GM19395 (cell line): Measurements from ENCODE around the gene RABL2A.
A peak's percentile ranks its signal among the peaks of the same experiment; 100 is the strongest.
"Not testable (repeated sequence)": the region's sequence is repeated elsewhere in the genome, so short reads cannot be mapped to it uniquely, and the experiment has no call there.

ENCODE experiments used
- ATAC-seq: cut with Tn5 transposase; IDR thresholded peaks from one replicate; pipeline ENCODE4 v1.9.1; 2021; ENCODE audit warnings: mild to moderate bottlenecking, moderate library complexity; ENCODE audit not compliant: unreplicated experiment

RABL2A gene

DNA sequence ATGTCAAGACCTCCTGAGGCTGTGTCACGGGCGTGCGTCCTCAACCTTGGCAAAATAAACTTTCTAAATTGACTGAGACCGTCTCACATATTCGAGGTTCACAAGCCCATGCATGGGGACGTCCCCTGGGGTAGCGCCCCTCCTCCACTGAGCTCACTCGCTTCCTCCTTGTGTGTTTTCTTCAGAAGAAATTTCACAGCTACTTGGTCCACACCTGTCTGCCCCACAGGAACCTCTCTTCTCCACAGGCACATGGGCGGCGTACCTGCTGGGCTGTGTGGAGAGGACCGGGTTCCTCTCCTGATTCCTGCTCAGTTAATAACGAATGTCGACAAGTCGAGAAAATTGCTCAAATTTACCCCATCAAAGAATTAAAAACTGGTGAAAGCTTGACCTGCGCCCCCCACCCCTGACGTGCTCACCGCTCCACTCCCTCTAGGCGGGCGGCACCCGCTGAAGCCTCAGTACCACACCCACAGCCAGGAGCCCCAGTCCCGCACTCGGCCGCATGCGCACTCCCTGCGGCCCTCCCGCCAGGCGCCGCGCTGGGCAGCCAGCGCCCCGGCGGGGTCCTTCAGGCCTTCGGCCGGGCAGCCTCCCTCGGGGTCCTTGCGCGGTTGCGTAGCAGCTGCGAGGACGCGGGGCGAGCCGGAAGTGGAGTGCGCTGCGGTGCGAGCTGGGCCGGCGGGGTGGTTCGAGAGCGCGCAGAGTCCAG, at the start of gene RABL2A:
Gene RABL2A, plus strand, starts transcription at position 651 of the 715 bp plus-strand sequence. CDS start 1,341 bp downstream, outside the sequence.
- ATAC-seq = peak; percentile 95

DNA sequence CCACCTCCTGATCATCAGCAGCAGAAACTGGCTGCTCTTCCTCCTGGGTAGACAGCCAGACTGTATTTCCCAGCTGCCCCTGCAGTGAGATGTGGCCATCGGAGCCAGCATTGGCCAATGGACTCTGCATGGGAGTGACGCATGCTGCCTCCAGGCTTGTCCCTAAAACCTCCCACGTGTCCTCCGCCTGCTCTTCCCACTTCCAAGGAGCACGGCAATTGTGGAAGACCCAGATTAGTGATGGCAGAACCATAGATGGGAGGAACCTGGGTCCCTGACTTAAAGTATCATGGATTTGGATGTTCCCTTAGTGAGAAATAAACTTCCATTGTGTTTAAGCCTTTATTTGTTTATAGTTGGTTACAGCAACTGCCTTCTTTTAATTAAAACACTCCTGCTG, 48.6 kb upstream of the RABL2A start:
- not testable (repeated sequence) for ATAC-seq

DNA sequence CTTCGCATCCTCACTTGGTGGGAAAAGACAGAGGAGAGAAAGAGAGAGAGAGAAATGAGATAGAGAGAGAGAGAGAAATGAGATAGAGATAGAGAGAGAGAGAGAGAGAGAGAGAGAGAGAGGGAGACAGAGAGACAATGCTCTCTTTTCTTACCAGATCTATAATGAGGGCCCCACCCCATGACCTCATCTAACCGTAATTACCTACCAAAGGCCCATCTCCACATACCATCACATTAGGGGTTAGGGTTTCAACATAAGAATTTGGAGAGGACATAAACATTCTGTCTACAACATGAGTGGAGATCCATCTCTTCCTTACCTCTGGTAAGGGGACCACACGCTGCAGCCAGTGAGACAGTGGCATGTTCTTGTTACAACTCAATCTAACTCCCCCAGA, 44.6 kb upstream of the RABL2A start:
- not testable (repeated sequence) for ATAC-seq

DNA sequence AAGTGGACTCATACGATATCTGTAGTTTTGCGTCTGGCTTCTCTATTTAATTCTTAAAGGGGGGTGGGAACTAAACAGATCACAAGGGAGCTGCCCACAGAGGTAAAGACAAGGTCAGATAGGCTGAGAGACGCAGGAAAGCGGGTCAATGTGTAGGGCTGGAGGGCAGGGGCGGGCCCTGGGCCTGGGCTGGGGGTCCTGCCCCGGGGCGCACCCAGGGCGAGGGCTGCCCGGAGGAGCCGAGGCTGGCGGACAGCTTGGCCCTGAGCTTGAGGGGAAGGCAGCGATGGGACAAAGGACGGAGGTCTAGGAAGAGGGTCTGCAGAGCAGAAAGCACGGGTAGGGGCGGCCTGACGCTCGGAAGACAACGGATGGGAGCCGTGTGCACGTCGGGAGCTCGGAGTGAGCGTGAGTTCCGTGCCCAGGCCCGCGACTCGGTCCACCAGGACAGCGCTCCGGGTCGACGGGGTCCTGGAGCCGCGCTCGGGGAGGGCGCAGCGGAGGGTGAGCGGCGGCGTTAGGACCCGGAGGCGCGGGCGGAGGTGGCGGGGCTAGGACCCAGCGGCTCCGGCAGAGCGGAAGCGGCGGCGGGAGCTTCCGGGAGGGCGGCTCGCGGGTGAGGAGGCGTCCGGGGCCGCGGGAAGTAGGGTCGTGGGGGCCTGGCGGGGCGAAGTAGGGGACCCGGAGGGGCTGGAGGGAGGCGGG, 43.4 kb upstream of the RABL2A start:
- not testable (repeated sequence) for ATAC-seq

DNA sequence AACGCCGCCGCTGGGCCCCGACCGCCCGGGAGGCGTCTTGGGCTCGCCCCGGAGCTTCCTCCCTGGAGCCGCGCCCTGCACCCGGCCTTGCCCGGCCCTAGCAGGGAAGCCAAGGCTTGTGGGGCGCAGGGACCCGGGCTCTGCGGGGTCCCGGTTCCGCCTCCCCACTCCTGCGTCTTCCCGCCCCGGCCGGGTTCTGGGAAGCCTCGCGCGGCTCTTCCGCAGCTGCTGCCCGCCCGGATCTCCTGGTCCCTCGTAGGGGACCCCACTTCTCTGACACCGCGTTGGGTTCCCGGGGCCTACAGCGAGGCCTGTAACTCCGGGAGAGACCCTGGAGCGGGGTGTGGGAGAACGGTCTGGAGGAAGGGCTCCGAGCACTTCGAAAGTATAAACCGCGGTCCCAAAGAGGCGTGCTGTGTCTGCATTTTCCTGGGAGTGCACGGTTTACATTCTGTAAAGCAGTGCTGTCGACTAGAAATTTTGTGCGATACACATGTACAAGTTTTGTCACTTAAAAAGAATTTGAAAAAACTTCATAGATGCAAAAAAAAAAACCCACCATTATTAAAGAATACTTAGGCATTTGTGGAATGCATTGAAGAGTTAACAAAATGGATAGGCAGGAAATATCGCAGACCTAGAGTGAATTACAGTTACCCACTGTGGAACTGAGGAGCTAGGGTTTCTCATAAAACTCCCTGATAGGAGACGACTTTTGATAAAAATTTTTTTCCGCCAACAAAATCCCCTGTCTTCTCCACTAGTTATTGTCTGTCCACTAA, 42.6 kb upstream of the RABL2A start:
- ATAC-seq = not testable (repeated sequence)

DNA sequence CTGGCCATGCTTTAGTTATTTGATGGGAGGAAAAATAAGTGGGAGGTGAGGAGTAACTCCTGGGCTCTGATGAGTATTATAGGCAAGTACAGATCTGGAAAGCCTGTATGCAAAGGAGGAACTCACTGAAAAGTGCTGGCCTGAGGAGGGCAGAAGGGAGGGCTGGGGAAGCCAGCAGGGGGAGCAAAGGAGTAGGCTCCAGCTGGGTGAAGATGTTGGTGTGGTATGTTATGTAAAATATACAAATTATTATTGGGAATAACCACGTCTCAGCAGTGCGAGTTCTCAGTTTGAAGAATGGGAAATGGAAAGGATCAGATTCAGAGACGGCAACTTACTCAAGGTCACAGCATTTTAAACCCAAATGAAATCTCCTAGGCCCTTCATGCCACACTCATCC, 39.9 kb upstream of the RABL2A start:
- ATAC-seq = not testable (repeated sequence)

DNA sequence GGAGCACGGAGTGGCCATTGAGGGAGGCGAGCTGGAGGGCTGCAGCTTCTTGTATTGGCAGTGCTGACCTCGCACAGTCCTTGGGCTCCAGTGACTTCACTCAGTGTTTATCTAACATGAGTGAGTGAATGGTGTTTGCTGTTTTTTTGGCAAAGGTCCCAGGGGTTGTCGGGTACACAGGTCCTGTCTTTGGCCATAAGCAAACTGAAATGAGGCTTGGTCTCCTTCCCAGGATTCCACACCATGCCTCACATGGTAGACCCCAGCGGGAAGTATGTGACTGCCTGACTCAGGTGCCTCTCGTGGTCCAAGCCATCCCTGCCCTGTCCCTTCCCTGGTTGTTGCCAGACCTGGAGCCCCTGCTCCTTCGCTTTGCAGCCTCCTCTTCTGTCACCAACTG, 37.5 kb upstream of the RABL2A start:
- ATAC-seq = not testable (repeated sequence)

DNA sequence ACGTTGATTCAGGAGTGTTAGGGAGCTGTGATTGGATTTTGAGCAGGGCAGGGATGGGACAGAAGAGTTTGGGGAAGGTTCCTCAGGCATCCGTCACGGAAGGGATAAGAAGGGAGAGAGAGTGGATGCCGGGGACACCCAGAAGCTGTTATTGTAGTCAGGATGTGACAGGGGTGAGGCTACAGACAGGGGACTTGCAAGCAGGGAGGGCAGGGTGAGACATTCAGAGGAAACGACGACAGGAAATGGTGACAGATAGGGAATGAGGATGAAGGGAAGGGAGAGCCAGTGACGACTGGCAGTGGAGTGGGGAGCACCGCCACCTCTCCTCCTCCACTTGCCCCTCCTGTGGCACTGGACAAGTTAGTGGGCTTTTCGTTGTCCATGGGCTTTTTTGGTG, 35.1 kb upstream of the RABL2A start:
- not testable (repeated sequence) for ATAC-seq

DNA sequence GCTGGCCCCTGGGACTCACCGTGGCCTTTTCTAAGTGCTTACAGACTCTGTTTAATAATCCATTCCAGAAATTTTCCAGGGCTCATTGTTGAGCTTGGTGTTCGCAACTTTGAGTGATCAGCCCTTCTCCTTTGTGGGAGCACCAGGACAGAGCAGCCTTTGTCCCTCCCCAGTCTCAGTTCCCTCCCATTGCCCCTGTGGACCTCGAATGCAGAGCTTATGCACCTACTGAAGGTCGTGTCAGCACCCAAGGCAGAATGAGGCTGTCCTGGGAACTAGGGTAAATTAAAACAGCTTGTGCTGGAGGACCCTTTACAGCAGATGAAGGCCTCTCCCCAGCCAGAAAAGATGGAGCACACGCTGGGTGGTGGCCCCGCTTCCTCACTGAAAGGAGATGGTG, 33.8 kb upstream of the RABL2A start:
- not testable (repeated sequence) for ATAC-seq

DNA sequence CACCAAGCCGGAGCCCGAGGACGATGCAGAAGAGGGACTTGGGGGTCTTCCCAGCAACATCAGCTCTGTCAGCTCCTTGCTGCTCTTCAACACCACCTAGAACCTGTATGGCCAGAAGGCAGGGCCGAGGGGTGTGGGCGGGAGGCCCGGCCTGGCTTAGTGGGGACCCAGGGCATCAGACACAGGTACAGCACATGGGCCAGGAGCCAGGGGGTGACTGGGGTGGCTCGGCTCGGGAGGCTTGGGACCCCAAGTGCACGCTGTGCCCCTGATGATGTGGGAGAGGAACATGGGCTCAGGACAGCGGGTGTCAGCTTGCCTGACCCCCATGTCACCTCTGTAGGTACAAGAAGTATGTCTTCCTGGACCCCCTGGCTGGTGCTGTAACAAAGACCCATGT, 31.3 kb upstream of the RABL2A start:
- not testable (repeated sequence) for ATAC-seq

DNA sequence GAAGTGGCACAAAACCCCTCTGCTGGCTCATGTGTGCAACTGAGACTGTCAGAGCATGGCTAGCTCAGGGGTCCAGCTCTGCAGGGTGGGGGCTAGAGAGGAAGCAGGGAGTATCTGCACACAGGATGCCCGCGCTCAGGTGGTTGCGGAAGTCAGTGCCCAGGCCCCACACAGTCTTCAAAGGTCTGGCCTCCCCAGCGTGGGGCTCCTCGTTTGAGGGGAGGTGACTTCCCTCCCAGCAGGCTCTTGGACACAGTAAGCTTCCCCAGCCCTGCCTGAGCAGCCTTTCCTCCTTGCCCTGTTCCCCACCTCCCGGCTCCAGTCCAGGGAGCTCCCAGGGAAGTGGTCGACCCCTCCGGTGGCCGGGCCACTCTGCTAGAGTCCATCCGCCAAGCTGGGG, 29.9 kb upstream of the RABL2A start:
- not testable (repeated sequence) for ATAC-seq

DNA sequence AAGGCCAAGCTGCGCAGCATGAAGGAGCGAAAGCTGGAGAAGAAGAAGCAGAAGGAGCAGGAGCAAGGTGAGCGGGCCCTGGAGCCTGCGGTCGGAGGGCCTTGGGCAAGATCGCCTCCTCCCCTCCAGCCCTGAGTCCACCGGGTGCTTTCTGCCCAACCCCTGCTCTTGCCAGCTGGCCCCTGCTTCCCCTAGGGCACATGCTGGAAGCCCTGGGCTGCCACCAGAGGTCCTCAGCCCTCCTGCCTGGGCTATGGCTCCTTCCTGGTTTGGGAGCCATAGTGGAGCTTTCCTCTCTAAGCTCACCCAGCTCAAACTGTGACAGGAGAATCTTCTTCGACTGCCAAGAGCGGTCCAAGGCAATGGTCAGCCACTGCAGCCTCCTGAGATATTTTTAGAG, 29.5 kb upstream of the RABL2A start:
- ATAC-seq = not testable (repeated sequence)

DNA sequence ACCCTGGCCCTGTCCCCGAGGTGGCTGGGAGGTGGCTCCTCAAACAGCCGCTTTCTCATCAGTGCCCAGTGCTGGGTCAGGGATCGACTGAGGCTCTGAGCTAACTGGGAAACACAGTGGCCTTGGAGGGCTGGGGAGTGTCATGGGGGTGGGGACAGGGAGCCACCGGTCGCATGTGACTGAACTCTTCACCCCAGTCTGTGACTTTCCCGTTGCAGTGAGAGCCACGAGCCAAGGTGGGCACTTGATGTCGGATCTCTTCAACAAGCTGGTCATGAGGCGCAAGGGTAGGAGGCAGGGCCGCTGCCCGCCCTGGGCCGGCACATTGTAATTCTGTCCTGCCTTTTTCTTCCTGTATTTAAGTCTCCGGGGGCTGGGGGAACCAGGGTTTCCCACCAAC, 28.9 kb upstream of the RABL2A start:
- ATAC-seq = not testable (repeated sequence)

DNA sequence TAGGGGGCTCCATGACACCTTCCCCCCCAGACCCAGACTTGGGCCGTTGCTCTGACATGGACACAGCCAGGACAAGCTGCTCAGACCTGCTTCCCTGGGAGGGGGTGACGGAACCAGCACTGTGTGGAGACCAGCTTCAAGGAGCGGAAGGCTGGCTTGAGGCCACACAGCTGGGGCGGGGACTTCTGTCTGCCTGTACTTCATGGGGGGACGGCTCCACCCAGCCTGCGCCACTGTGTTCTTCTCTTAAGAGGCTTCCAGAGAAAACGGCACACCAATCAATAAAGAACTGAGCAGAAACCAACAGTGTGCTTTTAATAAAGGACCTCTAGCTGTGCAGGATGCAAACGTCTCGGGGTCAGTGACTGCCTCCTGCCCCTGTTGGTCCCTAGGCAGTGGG, 28.3 kb upstream of the RABL2A start:
- not testable (repeated sequence) for ATAC-seq

DNA sequence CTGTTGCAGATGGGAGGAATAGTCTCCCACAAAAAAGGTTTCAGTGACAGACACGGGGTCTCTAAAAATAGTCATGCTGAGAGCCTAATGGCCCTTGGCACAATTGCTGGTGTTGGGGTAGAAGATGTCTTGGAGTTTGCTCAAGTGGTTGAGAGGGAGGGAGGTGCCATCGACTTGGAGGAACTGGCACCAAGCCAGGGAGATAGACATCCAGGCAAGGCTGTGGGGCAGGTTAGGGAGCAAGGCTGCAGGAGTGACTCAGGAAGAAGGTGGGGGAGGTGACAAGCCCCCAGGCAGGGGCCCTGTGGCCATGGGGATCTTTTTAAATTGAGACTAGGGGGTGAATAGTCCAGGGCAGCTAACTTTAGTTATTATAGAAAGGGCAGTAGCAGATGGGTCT, 27.9 kb upstream of the RABL2A start:
- not testable (repeated sequence) for ATAC-seq

DNA sequence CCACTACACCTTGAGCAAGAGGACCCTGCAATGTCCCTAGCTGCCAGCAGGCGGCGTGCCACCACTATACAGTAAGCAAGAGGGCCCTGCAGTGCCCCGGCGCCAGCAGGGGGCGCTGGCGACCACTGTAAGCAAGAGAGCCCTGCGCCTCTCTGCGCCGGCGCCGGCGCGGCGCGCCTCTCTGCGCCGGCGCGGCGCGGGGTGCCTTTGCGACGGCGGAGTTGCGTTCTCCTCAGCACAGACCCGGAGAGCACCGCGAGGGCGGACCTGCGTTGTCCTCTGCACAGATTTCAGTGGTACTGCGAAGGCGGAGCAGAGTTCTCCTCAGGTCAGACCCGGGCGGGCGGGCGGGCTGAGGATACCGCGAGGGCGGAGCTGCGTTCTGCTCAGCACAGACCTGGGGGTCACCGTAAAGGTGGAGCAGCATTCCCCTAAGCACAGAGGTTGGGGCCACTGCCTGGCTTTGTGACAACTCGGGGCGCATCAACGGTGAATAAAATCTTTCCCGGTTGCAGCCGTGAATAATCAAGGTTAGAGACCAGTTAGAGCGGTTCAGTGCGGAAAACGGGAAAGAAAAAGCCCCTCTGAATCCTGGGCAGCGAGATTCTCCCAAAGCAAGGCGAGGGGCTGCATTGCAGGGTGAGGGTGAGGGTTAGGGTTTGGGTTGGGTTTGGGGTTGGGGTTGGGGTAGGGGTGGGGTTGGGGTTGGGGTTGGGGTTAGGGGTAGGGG, 24.9 kb upstream of the RABL2A start:
- ATAC-seq = not testable (repeated sequence)

DNA sequence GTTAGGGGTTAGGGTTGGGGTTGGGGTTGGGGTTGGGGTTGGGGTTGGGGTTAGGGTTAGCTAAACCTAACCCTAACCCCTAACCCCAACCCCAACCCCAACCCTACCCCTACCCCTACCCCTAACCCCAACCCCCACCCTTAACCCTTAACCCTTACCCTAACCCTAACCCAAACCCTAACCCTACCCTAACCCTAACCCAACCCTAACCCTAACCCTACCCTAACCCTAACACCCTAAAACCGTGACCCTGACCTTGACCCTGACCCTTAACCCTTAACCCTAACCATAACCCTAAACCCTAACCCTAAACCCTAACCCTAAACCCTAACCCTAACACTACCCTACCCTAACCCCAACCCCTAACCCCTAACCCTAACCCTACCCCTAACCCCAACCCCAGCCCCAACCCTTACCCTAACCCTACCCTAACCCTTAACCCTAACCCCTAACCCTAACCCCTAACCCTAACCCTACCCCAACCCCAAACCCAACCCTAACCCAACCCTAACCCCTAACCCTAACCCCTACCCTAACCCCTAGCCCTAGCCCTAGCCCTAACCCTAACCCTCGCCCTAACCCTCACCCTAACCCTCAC, 24.1 kb upstream of the RABL2A start:
- ATAC-seq = no peak

DNA sequence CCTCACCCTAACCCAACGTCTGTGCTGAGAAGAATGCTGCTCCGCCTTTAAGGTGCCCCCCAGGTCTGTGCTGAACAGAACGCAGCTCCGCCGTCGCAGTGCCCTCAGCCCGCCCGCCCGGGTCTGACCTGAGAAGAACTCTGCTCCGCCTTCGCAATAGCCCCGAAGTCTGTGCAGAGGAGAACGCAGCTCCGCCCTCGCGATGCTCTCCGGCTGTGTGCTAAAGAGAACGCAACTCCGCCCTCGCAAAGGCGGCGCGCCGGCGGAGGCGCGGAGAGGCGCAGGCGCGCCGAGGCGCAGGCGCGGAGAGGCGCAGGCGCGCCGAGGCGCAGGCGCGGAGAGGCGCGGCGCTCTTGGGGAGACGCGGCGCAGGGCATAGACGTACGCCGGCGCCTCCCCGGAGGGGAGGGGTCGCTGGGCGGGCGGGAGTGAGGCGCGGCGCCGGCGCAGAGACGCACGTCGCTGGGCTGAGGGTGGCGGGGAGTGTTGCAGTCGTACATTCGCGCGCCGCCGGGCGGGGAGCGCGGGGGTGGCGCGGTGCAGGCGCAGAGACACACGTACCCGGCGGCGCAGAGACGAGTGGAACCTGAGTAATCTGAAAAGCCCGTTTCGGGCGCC, 23.5 kb upstream of the RABL2A start:
- peak; percentile 98 for ATAC-seq

DNA sequence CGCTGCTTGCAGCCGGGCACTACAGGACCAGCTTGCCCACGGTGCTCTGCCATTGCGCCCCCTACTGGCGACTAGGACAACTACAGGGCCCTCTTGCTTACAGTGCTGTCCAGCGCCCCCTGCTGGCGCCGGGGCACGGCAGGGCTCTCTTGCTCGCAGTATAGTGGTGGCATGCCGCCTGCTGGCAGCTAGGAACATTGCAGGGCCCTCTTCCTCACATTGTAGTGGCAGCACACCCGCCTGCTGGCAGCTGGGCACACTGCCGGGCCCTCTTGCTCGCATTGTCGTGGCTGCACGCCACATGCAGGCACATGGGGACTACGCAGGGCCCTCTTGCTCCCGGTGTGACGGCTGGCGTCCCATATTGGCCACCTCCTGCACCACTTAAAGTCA, 23.0 kb upstream of the RABL2A start:
- not testable (repeated sequence) for ATAC-seq

DNA sequence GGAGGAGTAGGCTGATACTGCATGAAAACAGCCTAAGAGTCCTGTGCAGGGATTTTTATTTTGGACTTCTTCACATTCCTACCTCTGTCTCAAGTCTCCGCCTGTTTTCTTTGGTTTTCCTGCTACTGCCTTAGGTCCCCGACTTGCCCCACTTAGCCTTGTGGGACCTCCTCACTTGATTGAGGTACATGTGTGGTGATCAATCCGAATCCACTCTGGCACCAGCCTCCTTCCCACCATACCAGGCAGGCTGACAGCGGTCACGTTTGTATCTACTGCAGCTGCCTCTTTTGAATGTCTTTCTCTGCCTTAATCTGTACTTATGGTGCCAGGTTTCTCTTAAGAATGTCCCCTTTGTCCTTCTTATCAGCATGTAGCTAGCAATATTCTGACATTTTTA, 22.4 kb upstream of the RABL2A start:
- ATAC-seq = not testable (repeated sequence)
